Loucy (cell line): ENCODE data around the gene PTPRF.

Experiments used
- CTCF ChIP-seq: fragments of 200-600 bp; sonication (generic); conservative IDR thresholded peaks from 2 replicates; pipeline ENCODE4 v1.5.1; 2014; ENCODE audit warnings: mild to moderate bottlenecking, antibody characterized with exemption, low read length
- EZH2phosphoT487 ChIP-seq: fragments of 200-600 bp; IDR thresholded peaks from 2 replicates; pipeline ENCODE4 v1.6.1; 2018; ENCODE audit warnings: antibody characterized with exemption, mild to moderate bottlenecking, moderate library complexity, borderline replicate concordance

GRCh38 chr1:43536196-43536863 is 5.6 kb downstream of the PTPRF start:
- TF ChIP-seq EZH2phosphoT487: no peak
- no peak for TF ChIP-seq CTCF
